Ammon's horn (tissue), 1 donor: Measurements from ENCODE around the gene TMPRSS9.
"Not testable (repeated sequence)": the region's sequence is repeated elsewhere in the genome, so short reads cannot be mapped to it uniquely, and the experiment has no call there.

Experiments used
- DNase-seq: peaks from one replicate; pipeline ENCODE4 v3.0.0-alpha.2; 2016; ENCODE audit warnings: low spot score

Gene TMPRSS9

DNA sequence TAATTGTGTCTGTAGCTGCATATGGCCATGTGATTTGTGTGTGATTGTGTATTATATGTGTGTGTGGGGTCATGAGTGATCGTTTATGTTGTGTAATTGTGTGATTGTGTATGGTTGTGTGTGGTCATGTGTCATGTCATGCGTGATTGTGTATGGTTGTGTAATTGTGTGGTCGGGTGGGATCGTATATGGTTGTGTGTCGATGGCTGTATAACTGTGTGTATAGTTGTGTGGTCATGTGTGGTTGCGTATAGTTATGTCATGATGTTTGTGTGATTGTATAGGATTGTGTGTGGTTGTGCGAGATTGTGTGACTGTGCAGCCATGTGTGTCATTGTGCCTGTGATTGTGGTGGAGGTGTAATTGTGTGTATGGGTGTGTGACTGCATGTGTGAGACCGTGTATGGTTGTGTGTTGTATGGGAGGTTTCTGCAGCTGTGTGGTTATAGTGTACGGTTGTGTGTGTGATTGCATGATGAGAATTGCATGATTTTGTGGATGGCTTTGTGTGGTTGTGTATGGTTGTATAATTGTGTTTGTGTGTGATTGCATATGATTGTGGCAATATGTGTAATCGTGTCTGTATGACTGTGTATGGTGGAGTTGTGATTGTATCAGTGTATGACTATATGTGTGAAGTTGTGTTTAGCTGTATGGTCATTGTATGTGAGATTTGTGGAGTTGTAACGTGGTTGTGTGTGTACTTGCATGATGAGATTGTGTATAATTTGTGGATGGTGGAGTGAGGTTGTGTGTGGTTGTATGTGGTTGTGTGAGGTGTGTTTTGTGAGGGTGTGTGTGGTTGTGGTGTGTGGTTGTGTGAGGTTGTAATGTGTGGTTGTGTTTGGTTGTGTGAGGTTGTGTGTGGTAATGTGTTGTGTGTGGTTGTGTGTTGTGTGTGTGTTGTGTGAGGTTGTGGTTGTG, 2.2 kb downstream of the TMPRSS9 start:
- DNase-seq = no peak

DNA sequence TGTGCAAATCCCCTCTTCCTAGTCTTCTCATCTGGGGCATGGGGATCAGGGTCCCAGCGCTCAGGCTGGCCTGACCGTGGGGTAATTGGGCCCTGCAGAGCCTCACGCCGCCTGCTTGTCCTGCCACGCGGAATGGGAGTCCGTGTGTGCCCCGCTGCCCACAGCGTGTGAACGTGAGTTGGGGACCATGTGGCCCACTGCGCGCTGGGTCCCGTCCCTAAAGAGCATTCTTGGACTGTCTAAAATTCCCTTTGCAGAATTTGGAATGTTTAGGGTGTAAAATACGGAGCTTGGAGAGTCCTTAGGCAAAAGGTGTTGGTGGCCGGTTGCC, 2.9 kb downstream of the TMPRSS9 start:
- DNase-seq = no peak

DNA sequence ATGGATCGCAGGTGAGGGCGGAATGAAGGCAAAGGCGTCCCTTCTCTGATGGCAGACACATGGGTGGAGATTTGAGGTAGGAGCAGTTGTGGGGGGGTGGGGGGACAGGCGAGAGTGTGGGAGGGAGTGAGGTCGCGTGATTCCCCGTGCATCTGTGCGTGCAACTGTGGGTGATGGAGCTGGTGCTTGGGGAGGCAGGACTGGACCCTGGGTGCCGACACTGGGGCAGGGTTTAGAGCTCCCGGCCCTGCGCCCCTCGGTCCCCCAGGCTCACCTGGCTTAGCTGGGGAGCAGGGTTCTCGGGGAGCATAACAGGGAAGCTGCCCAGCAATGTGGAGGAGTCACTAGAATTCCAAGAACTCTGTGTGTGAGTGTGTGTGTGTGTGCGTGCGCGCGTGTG, 3.4 kb downstream of the TMPRSS9 start:
- DNase-seq = no peak

DNA sequence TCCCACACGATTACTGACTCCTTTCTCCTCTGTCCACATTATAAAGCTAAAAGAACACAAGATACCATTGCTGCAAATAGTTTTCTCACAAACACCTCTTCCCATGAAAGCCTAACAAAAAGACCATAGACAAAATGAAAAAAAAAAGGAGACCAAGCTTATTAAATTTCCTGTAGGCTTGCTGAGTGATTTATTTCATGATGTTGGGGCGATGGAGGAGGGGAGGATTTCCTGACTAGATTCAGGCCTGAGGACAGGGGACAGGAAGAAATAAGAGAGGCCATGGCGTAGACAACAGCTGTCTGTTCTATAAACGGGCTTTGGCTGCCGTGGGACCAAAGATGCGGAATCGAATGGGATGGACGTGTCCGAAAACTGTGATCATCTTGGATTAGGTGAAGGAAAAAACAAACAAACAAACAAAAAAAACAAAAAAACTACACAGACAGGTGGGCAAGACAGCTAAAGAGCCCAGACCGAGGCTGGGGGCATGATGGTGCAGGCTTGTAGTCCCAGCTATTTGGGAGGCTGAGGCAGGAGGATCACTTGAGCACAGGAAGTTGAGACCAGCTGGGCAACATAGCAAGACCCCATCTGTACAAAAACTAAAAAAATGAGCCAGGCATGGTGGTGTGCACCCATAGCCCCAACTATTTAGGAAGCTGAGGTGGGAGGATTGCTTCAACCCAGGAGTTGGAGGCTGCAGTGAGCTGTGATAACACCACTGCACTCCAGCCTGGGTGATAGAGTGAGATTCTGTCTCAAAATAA, 5.3 kb downstream of the TMPRSS9 start:
- no peak for DNase-seq

DNA sequence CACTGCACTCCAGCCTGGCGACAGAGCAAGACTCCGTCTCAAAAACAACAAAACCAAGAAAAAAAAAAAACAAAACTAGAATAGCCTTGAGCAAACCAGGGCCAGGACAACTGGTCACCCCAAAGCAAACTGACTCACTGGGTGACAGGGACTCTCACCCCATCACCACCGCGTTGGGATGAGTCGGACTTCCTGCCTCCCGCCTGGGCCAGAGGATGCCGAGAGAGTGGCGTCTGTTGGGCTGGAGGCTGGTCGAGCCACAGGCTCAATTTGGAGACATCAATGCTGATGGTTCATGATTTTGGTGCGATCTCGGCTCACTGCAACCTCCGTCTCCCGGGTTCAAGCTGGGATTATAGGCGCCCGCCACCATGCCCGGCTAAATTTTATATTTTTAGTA, 11.6 kb downstream of the TMPRSS9 start:
- no peak for DNase-seq

DNA sequence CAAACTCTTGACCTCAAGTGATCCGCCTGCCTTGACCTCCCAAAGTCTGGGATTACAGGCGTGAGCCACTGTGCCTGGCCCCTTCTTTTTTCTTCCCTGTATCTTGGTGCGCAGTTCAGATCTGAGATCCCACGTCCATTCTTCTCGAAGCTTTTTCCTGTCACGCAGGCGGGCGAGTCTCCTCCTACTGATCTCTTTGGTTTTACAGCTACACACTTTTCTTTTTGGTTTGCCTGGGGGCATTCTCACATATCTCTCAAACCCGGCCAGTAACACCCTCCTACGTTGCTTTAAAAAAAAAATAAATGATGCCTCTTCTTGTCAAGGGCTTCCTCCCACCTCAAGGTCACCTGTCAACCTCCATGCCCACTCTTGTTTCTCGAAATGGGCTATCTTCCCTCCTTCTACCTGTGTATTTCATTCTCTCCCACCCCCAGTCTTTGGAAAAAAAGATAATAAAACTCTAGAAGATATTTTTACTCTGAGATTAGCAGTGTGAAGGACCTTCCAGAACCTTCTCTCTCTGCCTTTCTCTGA, 12.1 kb downstream of the TMPRSS9 start:
- DNase-seq = no peak

DNA sequence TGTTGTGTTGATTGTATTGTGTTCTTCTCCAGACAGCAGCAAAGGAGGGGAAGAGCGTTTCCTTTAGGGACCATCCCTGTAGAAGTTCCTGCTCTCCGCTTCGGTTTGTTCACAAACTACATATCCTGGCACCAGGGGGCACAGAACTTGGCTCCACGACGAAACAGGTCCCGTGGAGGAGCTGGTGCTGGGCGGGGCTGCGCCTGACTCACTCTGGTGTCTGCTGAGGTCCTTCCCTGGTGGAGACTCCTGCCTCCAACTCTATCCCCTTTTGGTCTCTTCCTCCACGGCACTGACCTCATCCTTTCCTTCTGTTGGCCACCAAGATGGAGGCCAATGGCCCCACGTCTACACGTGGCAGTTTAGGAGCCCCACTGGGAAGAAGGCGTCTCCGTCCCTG, 14.7 kb downstream of the TMPRSS9 start:
- DNase-seq = no peak

DNA sequence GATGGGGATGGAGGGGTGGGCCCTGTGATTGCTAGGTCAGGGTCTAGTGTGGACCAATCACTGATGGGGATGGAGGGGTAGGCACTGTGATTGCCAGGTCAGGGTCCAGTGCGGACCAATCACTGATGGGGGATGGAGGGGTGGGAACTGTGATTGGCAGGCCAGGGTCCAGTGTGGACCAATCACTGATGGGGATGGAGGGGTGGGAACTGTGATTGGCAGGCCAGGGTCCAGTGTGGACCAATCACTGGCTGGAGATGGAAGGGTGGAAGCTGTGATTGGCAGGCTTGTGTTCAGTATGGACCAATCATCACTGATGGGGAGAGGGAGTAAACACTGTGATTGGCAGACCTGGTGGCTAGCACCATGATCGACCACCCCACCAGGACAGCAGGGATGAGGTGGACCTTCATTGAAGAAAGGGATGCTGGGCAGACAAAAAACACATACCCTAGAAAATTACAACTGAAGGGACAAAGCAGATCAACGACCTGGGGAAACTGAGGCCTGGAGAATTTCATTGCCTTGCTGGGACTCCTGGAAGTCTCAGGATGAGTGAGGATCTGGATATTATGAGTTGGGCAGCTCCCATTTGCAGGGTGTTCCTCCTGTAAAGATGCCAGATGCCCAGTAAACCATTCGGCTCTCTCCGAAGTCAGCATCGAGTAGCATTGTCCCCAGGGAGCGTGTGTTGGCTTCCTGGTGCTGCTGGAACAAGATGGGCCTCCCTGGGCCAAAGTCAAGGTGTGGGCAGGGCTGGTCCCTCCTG, 15.5 kb downstream of the TMPRSS9 start:
- DNase-seq = no peak

DNA sequence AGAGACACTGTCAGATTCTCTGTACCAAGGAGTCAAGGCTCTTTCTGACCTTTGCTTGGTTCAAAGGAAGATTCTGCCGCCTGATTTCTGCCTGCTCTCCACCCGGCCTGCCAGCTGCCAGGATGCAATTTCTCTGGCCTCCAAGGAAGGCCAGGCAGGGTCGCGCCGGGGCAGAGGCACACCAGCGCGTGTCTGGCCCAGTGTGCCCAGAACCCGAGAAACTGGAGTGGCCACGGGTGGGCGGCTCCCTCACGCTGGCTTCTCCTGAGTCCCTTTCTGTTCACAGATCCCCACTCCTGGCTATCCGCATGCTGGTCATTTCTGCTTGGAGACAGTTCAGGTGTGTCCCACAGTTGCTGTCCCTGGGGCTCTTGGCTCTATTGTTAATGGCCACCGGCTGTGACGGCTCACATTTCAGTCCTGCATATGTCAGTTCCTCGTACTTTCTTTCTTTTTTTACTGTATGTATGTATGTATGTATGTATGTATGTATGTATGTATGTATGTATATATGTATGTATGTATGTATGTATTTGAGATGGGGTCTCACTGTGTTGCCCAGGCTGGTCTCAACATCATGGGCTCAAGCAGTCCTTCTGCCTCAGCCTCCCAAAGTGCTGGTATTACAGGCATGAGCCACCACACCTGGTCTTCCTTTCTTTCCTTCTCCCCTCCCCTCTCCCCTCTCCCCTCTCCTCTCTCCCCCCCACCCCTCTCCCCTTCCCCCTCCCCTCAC, 16.9 kb downstream of the TMPRSS9 start:
- no peak for DNase-seq

DNA sequence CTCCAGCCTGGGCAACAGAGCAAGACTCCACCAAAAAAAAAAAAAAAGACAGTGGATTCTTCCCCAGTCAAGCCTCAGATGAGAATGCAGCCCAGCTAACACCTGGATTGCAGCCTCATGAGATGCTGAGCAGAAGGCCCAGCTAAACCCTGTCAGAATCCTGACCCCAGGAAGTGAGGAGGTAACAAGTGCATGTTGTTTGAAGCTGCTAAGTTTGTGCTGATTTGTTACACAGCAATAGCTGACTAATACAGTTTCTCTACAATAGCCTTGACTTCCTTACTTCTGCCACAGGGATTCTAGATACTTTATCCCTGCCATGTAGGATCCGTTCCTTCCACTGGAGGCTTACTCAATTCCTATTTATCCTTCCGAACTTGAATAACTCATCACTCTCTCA, 20.5 kb downstream of the TMPRSS9 start:
- no peak for DNase-seq

DNA sequence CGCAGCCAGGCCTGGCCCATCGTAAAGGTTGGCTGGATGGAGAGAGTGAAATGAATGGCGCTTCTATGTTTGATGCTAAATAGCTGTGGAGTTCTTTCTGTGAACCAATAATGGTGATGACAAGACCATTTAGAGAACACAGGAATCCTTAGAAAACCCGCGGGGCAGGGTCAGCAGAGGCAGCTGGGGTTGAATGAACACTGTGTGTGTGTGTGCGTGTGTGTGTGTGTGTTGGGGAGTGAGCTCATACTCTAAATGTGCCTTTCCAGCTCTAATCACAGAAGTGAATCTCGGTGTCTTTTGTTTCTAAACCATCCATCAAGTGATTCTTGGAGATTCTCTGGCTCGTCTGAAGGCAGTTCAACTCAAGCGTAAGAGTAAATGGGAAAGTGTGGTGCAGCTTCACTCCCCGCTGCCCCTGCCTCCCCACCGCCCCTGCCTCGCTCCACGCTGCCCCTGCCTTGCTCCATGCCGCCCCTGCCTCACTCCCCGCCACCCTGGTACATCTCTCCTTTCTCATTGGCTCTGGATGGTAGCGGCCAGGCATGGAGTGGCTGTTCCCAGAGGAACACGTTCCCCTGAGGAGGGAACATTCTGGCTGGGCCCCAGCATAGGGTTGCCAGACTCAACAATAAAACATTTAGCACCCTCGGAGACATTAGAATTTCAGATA, 21.2 kb downstream of the TMPRSS9 start:
- peak; percentile 94 for DNase-seq

DNA sequence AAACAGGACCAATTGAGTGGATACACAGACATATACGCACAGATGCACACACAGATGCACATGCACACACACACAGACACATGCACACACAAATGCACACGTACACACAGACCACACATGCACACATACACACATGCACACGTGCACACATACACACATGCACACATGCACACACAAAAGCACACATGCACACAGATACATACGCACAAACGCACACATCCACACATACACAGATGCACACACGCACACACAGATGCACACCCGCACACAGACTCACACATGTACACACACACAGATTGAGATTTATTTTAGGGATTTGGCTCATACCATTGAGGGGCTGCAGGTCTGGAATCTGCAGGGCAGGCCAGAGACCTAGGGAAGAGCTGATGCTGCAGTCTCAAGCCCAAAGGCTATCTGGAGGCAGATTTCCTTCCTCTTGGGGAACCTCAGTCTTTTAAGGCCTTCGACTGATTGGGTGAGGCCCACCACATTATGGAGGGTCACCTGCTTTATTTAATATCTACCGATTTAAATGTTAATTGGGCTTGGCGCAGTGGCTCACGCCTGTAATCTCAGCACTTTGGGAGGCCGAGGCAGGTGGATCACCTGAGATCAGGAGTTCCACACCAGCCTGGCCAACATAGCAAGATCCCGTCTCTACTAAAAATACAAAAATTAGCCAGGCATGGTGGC, 22.6 kb downstream of the TMPRSS9 start:
- no peak for DNase-seq

DNA sequence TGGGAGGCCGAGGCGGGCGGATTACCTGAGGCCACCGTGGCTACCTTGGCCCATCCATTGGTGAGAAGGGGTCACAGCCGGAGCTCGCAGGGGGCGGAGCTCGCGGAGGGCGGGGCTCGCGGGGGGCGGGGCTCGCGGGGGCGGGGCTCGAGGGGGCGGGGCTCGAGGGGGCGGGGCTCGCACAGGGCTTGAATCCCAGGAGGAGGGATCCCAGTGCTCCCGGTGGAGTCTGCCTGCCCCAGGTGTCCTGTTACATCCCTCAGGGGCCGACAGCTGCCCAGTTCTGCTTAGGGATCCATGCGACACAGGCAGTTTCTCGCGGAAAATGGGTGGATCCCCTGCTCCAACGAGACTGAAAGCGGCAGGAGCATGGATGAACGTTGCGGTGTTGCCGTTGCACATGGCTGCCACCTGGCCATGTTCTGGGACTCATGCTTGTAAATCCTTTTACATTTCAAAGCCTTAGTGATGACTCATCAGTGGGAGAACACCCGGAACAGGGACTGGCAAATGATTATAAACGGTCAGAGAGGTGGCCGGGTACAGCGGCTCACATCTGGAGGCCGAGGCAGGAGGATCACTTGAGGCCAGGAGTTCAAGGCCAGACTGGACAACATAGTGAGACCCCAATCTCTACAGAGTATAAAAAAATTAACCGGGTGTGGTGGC, 25.1 kb downstream of the TMPRSS9 start:
- DNase-seq = peak; percentile 30

DNA sequence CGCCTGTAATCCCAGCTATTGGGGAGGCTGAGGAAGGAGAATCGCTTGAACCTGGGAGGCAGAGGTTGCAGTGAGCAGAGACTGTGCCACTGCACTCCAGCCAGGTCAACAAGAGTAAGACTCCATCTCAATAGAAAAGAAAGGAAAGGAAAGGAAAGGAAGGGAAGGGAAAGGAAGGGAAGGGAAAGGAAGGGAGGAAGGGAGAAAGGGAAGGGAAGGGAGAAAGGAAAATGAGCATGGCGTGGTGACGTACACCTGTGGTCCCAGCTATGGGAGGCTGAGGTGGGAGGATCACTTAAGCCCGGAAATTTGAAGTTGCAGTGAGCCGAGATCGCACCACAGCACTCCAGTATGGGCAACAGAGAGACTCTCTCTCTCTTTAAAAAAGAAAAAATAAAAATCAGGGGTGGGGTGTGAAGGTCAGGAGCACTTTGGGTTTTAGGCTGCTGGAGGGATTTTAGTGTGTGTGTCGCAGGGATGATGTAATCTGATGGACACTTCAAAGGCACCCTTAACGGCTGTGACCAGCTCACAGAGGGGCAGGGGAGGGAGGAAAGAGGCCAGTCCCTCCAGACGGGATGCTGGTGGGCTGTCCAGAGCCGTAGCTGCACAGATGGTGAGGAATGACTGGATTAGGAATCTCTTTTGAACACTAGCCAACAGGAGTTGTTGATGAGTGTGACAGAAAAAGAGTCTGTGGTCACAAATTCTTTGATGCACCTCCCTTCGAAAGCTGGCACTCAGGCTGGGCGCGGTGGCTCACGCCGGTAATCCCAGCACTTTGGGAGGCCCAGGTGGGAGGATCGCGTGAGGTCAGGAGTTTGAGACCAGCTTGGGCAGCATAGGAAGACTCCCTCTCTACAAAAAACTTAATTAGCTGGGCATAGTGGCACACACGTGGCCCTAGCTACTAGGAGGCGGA, 27.6 kb downstream of the TMPRSS9 start:
- DNase-seq = no peak

DNA sequence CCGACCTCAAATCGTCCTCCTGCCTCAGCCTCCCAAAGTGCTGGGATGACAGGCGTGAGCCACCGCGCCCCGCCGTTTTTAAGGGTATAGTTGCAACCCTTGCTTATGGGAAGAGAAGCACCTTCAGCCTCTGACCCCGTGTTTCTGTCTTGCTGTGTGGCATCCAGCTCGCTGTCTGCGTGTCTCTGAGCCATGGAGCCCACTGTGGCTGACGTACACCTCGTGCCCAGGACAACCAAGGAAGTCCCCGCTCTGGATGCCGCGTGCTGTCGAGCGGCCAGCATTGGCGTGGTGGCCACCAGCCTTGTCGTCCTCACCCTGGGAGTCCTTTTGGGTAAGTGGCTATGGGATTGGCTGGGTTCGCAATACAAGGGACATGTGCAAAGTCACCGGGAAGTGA, 29.5 kb downstream of the TMPRSS9 start:
- DNase-seq = no peak

DNA sequence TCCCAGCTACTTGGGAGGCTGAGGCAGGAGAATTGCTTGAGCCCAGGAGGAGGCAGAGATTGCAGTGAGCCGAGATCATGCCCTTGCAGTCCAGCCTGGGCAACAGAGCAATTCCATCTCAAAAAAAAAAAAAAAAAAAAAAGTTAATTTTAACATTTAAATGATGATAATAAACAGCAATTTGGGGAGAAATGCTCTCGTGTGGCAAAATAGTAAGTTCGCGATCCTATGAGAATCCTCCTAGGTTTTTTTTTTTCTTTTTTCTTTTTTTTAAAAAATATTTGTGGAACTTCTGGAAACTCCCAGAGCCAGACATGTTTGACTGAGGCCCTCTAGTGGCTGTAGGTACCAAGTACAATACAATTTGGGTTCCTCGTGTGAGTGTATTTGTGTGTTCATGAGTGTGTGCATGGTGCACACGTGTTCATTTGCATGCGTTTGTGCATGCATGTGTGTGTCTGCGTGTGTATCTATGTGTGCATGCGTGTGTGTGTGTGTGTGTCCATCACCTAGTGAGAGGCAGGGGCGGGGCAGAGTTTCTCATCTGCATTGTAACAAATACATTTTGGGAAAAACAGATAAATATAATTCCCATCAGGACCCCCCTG, 31.2 kb downstream of the TMPRSS9 start:
- DNase-seq = peak; percentile 77

DNA sequence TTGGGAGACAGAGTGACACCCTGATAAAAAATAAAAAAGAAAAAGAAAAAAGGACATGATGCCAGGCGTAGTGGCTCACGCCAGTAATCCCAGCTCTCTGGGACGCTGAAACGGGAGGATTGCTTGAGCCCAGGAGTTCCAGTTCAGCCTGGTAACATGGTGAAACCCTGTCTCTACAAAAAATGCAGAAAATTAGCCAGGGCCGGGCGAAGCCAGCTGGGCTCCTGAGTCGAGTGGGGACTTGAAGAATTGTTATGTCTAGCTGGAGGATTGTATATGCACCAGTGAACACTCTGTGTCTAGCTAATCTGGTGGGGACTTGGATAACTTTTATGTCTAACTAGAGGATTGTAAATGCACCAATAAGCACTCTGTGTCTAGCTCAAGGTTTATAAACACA, 32.3 kb downstream of the TMPRSS9 start:
- DNase-seq = no peak

DNA sequence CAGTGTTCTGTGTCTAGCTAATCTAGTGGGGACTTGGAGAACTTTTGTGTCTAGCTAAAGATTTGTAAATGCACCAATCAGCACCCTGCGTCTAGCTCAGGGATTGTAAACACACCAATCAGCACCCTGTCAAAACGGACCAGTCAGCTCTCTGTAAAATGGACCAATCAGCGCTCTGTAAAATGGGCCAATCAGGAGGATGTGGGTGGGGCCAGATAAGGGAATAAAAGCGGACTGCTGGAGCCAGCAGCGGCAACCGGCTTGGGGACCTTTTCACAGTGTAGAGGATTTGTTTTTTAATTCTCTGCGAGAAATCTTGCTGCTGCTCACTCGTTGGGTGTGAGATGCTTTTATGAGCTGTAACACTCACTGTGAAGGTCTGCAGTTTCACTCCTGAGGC, 32.8 kb downstream of the TMPRSS9 start:
- not testable (repeated sequence) for DNase-seq
